ENCODE data around the gene KRT31.
"Not testable (repeated sequence)": the region's sequence is repeated elsewhere in the genome, so short reads cannot be mapped to it uniquely, and the experiment has no call there.

KRT31 gene

GRCh38 chr17:41383690-41384089 is 13.7 kb downstream of the KRT31 start:
- DNase-seq: no peak

DNA sequence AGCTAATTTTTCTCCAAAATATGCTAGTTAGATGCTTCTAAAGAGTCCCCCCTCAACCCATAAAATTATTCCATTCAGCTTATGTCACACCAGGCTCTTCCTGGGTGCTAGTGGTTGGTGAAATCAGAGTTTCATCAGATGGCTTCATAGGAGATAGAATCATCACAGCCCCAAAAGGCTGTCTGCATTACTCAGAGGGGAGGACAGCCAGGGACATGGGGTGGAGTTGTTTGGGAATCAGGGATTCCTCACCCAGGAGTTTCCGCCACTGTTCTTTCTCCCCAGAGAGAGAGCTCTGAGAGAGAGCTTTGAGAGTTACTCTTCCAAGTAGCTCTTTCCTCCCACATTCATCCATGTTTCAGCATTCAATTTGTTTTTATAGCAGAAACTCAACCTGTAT is 15.0 kb downstream of the KRT31 start:
- DNase-seq: no peak

DNA sequence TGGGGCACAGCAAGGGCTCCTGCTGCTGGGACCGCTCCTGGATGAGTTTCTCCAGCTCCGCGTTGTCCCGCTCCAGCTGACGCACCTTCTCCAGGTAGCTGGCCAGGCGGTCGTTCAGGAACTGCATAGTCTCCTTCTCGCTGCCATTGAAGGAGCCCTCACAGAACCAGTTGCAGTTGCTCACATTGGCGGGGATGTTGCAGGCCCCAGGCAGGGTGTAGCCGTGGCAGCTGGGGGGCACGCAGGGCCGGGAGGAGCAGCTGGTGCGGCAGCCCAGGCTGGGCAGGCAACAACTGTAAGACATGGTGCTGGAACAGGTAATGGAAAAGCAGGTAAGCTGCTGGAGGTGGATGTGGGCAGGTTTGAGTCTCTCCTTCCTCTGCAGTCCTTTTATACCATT is 15.5 kb downstream of the KRT31 start, which contains the start of gene KRT34:
Gene KRT34 (minus strand): TSS at position 364 of the 400 bp plus-strand sequence. CDS start 60 bp downstream, at position 304.
- not testable (repeated sequence) for DNase-seq

DNA sequence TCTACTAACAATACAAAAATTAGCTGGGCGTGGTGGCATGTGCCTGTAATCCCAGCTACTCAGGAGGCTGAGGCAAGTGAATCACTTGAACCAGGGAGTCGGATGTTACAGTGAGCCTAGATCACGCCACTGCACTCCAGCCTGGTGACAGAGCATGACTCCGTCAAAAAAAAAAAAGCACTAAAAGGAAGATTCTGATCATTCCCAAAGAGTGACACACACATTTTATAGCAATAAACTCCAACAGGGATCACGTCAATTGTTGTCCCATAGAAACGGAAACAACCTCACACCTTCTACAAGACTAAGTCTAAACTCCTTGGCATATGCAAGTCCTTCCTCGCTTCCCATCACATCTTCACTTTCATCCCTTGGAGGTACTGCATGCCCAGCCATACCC is 17.3 kb downstream of the KRT31 start:
- not testable (repeated sequence) for DNase-seq

DNA sequence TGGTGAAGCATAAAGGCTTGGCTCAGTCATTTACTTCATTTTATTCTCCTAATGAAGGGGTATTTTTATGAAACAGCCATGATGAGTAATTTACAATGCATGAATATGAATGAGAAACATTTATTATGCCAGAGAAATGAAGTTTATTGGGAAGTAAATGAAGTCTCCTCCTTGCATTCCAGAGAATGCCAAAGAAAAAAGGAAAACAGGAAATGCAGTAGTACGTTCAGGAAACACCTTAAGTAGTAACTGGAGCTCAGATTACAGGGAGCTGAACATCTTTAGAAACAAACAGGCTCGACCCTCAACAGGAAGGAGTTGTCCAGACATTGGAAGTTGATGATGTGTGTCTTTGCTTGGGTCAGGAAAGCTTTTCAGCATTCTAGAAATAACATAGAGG is 19.9 kb downstream of the KRT31 start:
- DNase-seq: no peak

GRCh38 chr17:41369713-41370112 is 27.7 kb downstream of the KRT31 start, which contains the start of gene KRT33B:
Gene KRT33B (minus strand): TSS chr17:41369813. CDS start chr17:41369750, 63 bp downstream.
- no peak for DNase-seq

DNA sequence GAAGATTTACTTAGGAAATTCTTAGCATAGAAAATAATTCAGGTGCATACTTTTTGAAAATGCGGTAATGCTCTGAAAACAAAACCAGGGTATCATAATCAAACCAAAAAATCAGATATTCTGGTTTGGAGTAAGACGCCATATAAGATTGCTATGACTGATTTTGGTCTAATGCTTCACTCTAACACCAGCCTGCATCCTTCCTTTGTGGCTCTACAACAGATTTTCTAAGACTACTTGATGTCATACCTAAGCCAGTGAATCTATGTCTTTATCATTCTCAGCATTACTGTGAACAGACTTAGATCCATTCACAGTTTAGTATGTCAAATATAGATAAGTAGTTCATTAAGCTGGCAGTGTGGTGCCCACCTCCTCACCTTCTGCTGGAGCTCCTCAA is 28.4 kb downstream of the KRT31 start:
- DNase-seq: no peak

DNA sequence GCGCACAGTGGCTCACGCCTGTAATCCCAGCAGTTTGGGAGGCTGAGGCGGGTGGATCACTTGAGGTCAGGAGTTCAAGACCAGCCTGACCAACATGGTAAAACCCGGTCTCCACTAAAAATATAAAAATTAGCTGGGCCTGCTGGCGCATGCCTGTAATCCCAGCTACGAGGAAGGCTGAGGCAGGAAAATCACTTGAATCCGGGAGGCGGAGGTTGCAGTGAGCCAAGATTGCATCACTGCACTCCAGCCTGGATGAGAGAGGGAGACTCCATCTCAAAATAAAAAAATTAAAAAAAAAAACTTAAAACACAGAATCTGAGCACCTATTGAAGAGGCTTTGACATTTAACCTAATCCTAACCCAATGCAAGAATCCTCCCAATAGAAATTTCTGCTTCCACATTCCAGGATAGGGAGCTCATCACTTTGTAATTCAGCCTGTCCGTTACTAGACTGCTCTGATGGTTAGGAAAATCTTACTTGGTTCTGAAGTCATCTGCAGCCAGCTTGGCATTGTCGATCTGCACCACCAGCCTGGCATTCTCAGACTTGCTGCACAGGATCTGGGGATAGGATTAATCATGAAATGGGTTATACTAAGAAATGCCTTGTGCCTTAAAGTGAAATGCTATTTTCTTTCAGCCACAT is 29.9 kb downstream of the KRT31 start:
- DNase-seq: no peak

DNA sequence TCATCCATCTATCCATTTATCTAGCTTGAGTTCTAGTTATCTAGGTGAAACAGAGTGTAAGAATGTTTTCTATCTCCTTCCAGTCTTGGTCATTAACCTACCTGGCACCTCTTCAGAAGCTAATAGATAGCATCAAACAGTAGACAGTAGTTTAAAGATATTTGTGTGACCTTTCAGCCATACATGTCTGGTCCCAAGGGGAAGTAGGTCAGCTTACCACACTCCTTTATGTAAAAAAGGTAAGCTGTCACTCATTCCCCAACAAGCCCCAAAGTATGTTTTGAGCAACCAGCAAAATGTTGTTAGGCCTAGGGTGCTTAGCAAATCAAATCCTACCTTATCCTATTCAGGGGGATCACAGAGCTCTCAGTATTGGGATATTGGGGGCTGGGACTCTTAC is 31.3 kb downstream of the KRT31 start:
- DNase-seq: no peak

DNA sequence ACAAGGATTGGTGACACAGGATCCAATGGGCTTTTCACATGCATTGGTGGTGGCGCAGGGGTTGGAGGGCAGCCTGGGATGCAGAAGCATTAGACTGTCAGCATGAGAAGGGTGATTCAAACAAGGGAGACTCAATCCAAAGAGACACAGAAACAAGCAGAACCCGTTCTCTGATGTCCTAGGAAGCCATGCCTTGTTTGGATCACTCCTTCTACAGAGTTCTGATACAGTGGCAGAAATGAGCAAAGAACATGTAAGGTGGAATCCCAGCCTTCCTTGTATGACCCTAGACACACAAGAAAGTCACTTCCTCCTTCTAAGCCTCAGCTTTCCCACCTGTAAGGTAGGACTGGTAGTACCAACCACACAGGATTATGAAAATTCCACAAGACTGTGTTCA is 33.5 kb downstream of the KRT31 start:
- no peak for DNase-seq

GRCh38 chr17:41360296-41360995 is 37.0 kb downstream of the KRT31 start:
- DNase-seq: no peak

GRCh38 chr17:41354536-41354935 is 42.9 kb downstream of the KRT31 start:
- DNase-seq: no peak

GRCh38 chr17:41352597-41353366 is 44.6 kb downstream of the KRT31 start:
- no peak for DNase-seq

GRCh38 chr17:41351177-41351576 is 46.2 kb downstream of the KRT31 start:
- DNase-seq: no peak

DNA sequence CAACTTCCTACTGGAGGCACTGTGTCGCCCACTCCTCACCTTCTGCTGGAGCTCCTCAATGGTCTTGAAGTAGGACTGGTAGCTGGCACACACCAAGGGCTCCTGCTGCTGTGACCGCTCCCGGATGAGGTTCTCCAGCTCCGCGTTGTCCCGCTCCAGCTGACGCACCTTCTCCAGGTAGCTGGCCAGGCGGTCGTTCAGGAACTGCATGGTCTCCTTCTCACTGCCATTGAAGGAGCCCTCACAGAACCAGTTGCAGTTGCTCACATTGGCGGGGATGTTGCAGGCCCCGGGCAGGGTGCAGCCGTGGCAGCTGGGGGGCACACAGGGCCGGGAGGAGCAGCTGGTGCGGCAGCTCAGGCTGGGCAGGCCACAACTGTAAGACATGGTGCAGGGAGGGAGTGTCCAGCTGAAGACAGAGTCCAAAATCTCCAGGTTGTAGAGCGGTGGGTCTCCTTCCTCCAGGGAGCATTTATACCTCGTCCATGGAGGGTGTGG is 47.0 kb downstream of the KRT31 start, which contains the start of gene KRT33A:
Gene KRT33A (minus strand): TSS at position 448 of the 498 bp plus-strand sequence. CDS start 61 bp downstream, at position 387.
- DNase-seq: not testable (repeated sequence)

DNA sequence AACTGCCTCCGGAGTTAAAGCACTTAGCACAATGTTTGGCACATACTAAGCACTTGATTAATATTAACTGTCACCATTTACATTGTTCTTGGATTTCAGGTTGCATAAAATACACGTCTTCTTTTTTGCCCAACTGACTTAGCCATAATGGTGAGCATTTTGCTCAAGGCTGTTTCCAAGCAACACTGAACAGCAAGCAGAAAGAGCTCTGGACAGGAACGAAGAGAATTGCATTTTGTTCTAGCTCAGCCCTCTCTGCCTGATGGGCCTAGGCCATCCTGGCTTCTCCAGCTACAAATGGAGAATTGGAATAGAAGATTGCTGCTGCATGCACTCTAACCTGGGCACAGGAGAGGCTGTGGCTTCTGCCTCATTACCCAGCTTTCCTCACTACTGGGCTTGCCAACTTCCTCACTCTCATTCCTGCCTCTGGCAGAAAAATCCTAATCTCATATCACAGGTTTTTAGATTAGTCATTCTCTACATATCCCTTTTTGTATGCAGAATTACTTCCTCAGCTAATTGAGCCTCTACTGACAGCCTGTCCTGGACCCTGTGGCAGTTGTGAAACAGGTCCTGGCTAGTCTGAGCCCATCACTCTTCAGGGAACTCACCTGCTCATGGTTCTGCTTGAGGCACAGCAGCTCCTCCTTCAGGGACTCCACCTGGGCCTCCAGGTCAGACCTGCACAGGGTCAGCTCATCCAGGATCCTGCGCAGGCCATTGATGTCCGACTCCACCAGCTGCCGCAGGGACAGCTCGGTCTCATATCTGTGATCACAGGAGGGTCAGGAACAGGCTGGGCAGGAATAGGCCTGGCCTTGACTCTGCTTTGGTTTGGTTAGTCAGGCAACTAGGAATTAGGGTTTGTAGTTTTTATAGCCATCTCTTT is 49.3 kb downstream of the KRT31 start:
- no peak for DNase-seq

DNA sequence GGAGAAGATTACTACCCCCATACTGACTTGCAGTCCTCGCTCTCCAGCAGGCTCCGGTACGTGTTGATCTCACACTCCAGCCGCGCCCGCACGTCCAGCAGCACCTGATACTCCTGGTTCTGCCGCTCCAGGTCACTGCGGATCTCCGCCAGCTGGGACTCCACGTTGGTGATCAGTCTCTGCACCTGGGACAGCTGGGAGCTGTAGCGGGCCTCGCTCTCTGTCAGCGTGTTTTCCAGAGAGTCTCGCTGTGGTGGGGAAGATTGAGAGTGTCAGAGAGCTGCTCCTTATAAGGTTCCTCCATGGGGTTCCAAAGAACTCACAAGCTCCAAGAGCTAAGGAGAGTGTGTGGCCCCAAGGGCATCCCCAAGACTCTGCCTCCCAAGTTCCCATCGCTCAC is 51.0 kb downstream of the KRT31 start:
- not testable (repeated sequence) for DNase-seq

DNA sequence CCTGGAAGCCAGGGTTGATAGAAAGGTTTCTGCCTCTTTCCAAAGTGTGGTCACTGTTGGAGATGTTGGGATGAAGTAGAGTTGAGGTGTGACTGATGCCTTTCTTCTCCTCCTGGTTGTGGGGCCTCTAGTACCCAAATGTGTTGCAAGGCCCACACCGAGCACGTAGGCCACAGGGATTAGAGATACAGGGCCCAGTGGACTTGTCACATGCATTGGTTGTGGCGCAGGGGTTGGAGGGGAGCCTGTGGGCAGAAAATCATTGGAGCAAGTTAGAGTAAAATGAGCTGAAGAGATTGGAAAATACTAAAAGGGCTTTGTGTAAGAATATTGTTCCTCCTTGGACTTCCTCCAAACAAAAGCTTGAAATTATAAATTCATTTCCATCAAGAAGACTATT is 51.4 kb downstream of the KRT31 start:
- no peak for DNase-seq

Data from T-helper 9 cell (primary cell).